Measurements from ENCODE around the gene TTC9C.
"Not testable (repeated sequence)": the region's sequence is repeated elsewhere in the genome, so short reads cannot be mapped to it uniquely, and the experiment has no call there.

Gene TTC9C

DNA sequence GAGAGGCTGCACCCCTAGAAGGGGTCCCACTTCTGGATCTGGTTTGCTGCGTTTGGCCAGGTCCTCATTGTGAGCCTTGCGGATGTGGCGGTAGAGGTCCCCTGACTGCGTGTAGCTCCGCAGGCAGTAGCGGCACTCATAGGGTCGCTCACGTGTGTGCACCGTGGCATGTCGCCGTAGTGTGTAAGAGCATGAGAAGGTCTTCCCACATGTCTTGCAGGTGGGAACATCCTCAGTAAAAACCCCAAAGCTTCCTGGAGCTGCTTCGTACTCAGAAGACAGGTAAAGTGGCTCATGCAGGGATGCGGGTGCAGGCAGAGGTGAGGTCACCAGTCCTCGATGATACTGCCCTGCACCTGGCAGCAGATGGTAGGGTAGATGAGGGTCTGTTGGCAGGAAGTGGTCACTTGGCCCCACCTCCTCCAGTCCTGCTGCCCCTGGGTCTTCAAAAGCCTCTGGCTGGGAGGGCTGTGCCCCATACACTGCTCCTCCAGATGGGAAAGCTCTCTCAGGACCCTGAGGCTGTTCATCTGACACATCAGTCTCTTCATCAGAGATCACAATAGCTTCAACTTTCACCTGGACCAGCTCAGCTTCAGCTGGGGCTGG lies 24.0 kb downstream of the TTC9C start:
- DNase-seq (ENCODE audit: low spot score): no peak

GRCh38 chr11:62752994-62753735 lies 24.9 kb downstream of the TTC9C start:
- no peak for DNase-seq (ENCODE audit: low spot score)

GRCh38 chr11:62753736-62754603 lies 25.7 kb downstream of the TTC9C start, which contains the start of gene ZBTB3:
Gene ZBTB3, minus strand, starts transcription at chr11:62754160. Its CDS starts 496 bp downstream, at chr11:62753664.
- peak; percentile 99 for DNase-seq (ENCODE audit: low spot score)

DNA sequence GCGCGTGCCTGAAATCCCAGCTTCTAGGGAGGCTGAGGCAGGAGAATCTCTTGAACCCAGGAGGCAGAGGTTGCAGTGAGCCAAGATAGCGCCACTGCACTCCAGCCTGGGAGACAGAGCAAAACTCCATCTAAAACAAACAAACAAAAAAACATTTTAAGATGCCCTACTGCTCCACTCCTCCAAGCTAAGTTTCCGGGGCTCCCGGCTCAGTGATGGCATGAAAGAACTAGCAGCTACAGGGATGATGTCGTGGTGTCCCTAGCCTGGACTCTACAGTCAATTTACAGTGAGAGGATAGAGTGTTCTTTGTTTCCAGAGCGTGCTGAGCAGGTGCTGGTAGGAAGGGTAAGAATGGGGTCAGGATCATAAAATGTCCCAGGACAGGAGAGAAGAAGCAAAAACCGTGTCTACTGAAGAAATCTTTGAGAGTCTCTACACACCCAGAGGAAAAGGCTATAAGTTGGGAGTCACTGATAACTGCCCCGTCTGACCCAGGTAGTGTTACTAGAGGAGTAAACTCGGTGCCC lies 26.9 kb downstream of the TTC9C start:
- no peak for DNase-seq (ENCODE audit: low spot score)

- DNase-seq (ENCODE audit: low spot score): no peak
These were observed 29.8 kb downstream of the TTC9C start for GRCh38 chr11:62757846-62758788.

DNA sequence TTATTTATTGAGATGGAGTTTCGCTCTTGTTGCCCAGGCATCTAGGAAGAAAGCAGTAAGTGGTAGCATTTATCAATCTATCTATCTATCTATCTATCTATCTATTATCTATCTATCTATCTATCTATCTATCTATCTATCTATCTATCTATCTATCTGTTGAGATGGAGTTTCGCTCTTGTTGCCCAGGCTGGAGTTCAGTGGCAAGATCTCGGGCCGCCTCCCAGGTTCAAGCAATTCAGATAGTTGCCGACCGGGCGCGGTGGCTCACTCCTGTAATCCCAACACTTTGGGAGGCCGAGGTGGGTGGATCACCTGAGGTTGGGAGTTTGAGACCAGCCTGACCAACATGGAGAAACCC lies 32.6 kb downstream of the TTC9C start:
- not testable (repeated sequence) for DNase-seq (ENCODE audit: low spot score)

DNA sequence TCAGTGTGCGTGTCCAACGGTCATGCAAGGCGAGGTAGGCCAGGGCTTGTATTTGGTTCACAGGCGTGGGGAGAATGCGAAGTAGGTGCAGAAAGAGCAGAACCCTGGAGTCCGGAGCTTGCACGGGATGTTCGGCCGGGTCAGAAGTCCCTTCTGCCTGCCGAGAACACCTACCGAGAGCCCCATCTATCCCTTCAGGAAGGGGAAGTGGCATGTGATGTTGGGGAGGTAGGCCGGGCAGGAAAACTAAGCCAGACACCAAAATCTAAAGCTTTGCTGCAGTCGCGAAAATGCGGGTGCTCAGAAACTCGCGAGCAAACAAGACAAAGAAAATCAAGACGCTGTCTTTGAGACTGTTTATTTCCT lies 42.5 kb downstream of the TTC9C start:
- DNase-seq (ENCODE audit: low spot score): no peak

DNA sequence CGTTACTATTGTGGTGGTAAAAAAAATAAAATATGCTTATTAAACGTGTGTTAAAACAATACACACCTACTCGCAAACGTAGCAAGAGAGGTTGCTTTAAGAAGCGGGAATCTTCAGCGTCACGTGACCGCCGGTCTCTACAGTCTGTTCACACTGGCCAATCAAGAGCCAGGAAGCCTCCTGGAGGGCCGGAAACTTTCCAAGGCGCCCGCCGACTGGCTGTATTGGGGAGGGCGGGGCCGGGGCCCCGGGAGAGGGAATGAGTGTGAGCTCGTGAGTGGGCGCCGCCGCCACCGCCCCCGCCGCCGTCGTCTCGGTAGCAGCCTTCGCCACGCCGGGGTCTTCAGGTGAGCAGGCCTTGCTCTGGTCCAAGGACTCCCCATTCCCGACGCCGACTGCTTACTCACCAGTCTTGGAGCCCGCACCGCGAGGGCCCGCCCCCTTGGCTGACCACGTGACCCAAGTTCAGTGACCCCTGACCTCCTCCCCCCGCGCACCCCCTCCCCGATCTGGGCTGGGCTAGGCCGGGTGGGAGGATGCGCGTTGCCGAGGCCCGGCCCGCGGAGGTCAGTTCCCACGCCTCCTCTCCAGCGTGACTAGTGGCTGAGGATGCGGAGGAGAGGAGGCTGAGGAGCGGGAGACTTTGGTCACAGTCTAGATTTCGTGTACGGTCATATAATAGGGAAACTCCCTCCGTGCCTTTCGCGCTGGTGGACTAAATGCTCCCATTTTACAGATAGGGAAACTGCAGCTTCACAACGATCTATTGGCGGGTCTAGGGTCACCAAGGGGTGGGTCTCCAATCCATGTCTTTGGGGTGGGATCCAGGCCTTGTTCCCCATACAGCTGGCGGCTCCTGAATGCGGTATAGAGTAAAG lies 43.1 kb downstream of the TTC9C start, which contains the start of gene TAF6L:
TAF6L (plus strand) TSS at position 253 of the 878 bp plus-strand sequence. CDS start 4,388 bp downstream, outside the sequence.
- DNase-seq (ENCODE audit: low spot score): peak; percentile 98

DNA sequence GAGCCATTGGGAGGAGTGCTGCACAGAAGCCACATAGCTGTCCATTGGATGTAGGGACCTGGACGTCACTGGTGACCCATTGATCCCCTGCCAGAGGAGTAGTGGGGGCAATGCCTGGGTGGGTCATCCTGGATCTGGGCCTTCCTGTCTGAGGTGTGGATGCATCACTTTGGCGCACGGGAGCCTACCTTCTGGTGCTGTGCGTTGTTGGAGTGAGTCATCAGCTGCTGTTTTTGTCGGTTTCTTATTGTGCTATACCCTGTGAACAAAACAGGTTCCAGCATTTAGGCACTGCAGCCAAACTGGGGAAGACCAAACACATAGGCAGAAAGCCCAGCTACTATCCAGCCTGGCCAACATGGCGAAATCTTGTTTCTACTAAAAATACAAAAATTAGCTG lies 46.1 kb downstream of the TTC9C start:
- no peak for DNase-seq (ENCODE audit: low spot score)

DNA sequence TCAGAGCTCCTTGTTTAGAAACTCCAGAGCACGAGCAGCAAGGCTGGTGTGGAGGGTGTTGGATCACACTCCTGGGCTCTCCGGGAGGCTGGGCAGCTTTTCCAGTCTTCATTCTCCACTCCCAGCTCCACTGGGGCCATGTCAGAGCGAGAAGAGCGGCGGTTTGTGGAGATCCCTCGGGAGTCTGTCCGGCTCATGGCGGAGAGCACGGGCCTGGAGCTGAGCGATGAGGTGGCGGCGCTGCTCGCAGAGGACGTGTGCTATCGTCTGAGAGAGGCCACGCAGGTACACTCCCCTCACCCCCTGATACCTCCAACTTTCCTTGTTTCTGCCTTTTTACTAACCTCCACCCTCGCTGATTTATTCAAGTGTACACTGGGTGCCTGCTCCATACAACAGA lies 47.4 kb downstream of the TTC9C start:
- no peak for DNase-seq (ENCODE audit: low spot score)

- DNase-seq (ENCODE audit: low spot score): no peak
These were observed 49.1 kb downstream of the TTC9C start for GRCh38 chr11:62777389-62777788.

DNA sequence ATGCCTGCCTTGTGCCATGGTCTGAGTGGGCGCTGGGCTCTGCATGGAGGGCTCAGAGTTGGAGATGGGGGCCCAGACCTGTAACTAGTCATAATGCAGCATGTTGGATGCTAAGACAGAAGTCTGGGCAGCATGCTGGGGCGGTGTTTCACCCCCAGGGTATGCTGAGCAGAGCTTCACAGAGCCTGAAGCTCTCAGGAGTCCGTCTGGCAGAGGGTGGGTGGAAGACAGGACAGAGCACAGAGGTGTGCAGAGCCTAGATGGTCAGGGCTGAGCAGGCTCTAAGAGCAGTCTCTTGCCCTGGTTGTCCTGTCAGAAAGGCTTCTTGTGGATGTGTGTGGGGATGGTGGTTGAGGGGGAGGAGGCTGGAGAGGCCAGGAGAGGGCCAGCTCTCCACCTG lies 50.2 kb downstream of the TTC9C start:
- DNase-seq (ENCODE audit: low spot score): no peak

DNA sequence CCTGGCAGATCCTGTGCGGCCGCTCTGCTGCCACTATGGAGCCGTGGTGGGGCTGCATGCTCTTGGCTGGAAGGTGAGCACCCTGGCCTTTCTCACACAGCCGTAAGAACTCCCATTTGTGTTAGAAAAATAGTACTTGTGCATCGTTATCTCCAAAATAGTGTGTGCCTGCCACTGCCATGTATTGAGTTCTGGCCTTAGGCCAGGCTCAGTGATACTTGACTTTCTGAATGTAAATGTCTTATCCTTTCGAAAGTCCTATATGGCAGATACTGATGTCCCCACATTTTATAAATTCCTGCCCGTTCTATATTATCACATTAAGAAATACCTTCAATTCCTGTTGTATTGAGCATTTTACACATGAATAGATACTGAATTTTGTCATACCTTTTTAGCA lies 54.5 kb downstream of the TTC9C start:
- DNase-seq (ENCODE audit: low spot score): no peak

DNA sequence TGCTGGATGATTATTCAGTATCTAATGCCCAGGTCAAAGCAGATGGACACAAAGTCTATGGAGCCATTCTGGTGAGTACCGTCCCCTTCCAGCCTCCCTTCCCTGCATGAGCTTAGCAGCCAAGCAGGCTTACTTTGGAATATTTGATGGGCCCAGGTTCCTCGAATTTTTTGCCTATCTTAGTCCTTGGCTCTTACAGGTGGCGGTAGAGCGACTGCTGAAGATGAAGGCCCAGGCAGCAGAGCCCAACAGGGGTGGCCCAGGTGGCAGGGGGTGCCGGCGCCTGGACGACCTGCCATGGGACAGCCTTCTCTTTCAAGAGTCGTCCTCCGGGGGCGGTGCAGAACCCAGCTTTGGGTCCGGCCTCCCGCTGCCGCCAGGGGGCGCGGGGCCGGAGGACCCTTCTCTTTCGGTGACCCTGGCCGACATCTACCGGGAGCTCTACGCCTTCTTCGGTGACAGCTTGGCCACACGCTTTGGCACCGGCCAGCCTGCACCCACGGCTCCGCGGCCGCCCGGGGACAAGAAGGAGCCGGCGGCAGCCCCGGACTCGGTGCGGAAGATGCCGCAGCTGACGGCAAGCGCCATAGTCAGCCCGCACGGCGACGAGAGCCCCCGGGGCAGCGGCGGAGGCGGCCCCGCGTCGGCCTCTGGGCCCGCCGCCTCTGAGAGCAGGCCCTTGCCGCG lies 58.2 kb downstream of the TTC9C start:
- peak; percentile 82 for DNase-seq (ENCODE audit: low spot score)

GRCh38 chr11:62787005-62787759 lies 58.9 kb downstream of the TTC9C start, which contains the start of gene TMEM179B:
Gene TMEM179B, plus strand, starts transcription at chr11:62787402. Its CDS starts 30 bp downstream, at chr11:62787432.
- DNase-seq (ENCODE audit: low spot score): peak; percentile 99

Data from globus pallidus (tissue), 1 donor.